A172 (cell line): ENCODE results near the gene LYPD8. TPM values are rescaled to one million over a fixed set of nuclear protein-coding genes. Genes with fewer than 3 reads are reported as not detected.

Experiments
- DNase-seq: peaks from one replicate; pipeline ENCODE4 v3.0.0-alpha.2; 2015; ENCODE audit warnings: low spot score
- total RNA-seq: library from RNA; depleted of rRNA; stranded (reverse); fragments of >200 nt; shearing (Covaris generic); gene quantifications from 2 replicates; pipeline ENCODE4 v1.2.3, GENCODE V29; 2014; rRNA removed

Gene LYPD8
- total RNA-seq, 1 experiment from 2014 or later, result 1.4 TPM

- DNase-seq, result no peak
These were observed 56.5 kb downstream of the LYPD8 start for GRCh38 chr1:248699099-248699498.

- DNase-seq, result no peak
These were observed 57.7 kb downstream of the LYPD8 start for GRCh38 chr1:248697907-248698306.

GRCh38 chr1:248696774-248697173 is 58.8 kb downstream of the LYPD8 start:
- DNase-seq, result no peak

GRCh38 chr1:248696261-248696660 is 59.3 kb downstream of the LYPD8 start:
- peak; percentile 27 for DNase-seq

- no peak for DNase-seq
These were observed 60.0 kb downstream of the LYPD8 start for GRCh38 chr1:248695451-248696132.

- DNase-seq, result no peak
These were observed 63.9 kb downstream of the LYPD8 start for GRCh38 chr1:248691567-248692155.

Other genes with a start within 250 kb of the LYPD8 start
- not detected in 2 replicates for gene OR2G6, start 247.7 kb downstream of the LYPD8 start, total RNA-seq
- gene OR2T29, start 193.0 kb downstream of the LYPD8 start, total RNA-seq, result not detected in 2 replicates
- not detected in 2 replicates for gene OR2T34, start 181.0 kb downstream of the LYPD8 start, total RNA-seq
- gene OR2T10, start 158.1 kb downstream of the LYPD8 start, total RNA-seq, result not detected in 2 replicates
- gene OR2T11, start 120.7 kb downstream of the LYPD8 start, total RNA-seq, result not detected in 2 replicates
- gene OR2T35, start 110.5 kb downstream of the LYPD8 start, total RNA-seq, result not detected in 2 replicates
- gene OR2T27, start 100.2 kb downstream of the LYPD8 start, total RNA-seq, result not detected in 2 replicates
- not detected in 2 replicates for gene OR14I1, start 53.0 kb downstream of the LYPD8 start, total RNA-seq
- gene SH3BP5L, start 70.2 kb upstream of the LYPD8 start, total RNA-seq, result 41.0 and 47.1 TPM in 2 replicates
- 27.4 and 28.3 TPM in 2 replicates for gene ZNF672, start 82.5 kb upstream of the LYPD8 start, total RNA-seq
- gene ZNF692, start 103.3 kb upstream of the LYPD8 start, total RNA-seq, result 15.0 and 26.1 TPM in 2 replicates
- 8.0 and 8.6 TPM in 2 replicates for gene PGBD2, start 150.5 kb upstream of the LYPD8 start, total RNA-seq